GM12878 (cell line): ENCODE data around the gene CLEC3A. TPM values are rescaled to one million over a fixed set of nuclear protein-coding genes. Genes with fewer than 3 reads are reported as not detected.

Source experiments
- ATAC-seq: fragments of 200-7000 bp; cut with Tn5 transposase; 3 replicates; pipeline ENCODE4 v1.9.1; 2020; ENCODE audit warnings: mild to moderate bottlenecking, moderate library complexity
- BruUV-seq: library from RNA; stranded (reverse); fragments of 400-500 nt; replicated peaks from 2 replicates; lab custom pipeline; 2021; lab: Mats Ljungman, UMichigan
- CTCF ChIA-PET: fragments of 300-600 bp; sonication (Branson Sonifier 250); formaldehyde crosslinking; extraction: SDS; loops from one replicate; lab custom pipeline; 2021; ENCODE audit warnings: inconsistent platforms; lab: Yijun Ruan, JAX
- POLR2A ChIA-PET: fragments of 350-600 bp; formaldehyde crosslinking; extraction: SDS; loops from one replicate; lab custom pipeline; 2021; ENCODE audit warnings: inconsistent platforms; lab: Charles Lee
- RAD21 ChIA-PET: fragments of 300-600 bp; sonication (Branson Sonifier 250); formaldehyde crosslinking; loops from one replicate; lab custom pipeline; 2023; ENCODE audit warnings: antibody characterized with exemption; ENCODE audit not compliant: unreplicated experiment; lab: Charles Lee
- SMC1A ChIA-PET: fragments of 300-600 bp; sonication (Branson Sonifier 250); formaldehyde crosslinking; loops from one replicate; lab custom pipeline; 2023; ENCODE audit not compliant: unreplicated experiment, uncharacterized antibody; lab: Charles Lee
- DNase-seq: peaks from one replicate; pipeline ENCODE4 v3.0.0-alpha.2; 2011; ENCODE audit warnings: low read depth, low spot score
- FAIRE-seq: peaks from 3 replicates; lab custom pipeline; 2011; peaks lifted over from hg19 to GRCh38; lab: Jason Lieb, UNC
- H2AFZ ChIP-seq: 2 replicates; pipeline ENCODE4 v1.6.0; 2011; ENCODE audit warnings: low read depth, low read length, control low read depth; ENCODE audit not compliant: control insufficient read depth
- H3K27ac ChIP-seq: 2 replicates; pipeline ENCODE4 v1.5.1; 2011; ENCODE audit warnings: control low read depth; ENCODE audit not compliant: control insufficient read depth, insufficient read depth
- H3K27me3 ChIP-seq, 2 experiments: replicated peaks in 1 of 2; 2 replicates each; pipeline versions ENCODE4 v1.6.0 to v1.6.1; 2011; ENCODE audit warnings: low read length in 1 of 2; ENCODE audit not compliant: control insufficient read depth in 2 of 2, insufficient read depth in 2 of 2
- H3K36me3 ChIP-seq, 2 experiments: 2 replicates each; pipeline ENCODE4 v1.5.1; 2011; ENCODE audit warnings: low read length in 1 of 2; ENCODE audit not compliant: control insufficient read depth in 2 of 2, insufficient read depth in 2 of 2
- H3K4me1 ChIP-seq: 2 replicates; pipeline ENCODE4 v1.6.1; 2011; ENCODE audit warnings: mild to moderate bottlenecking, low read length, moderate library complexity, mixed read lengths; ENCODE audit not compliant: control insufficient read depth, insufficient read depth
- H3K4me2 ChIP-seq: 2 replicates; pipeline ENCODE4 v1.6.0; 2011; ENCODE audit warnings: control low read depth; ENCODE audit not compliant: control insufficient read depth, insufficient read depth
- H3K4me3 ChIP-seq: fragments of 200-600 bp; sonication (generic); 2 replicates; pipeline ENCODE4 v1.5.1; 2016
- H3K79me2 ChIP-seq: 2 replicates; pipeline ENCODE4 v1.6.0; 2011; ENCODE audit warnings: low read length; ENCODE audit not compliant: control insufficient read depth, insufficient read depth
- H3K9ac ChIP-seq: 2 replicates; pipeline ENCODE4 v1.8.0; 2011; ENCODE audit warnings: low read length, control low read depth, mixed read lengths; ENCODE audit not compliant: control insufficient read depth, insufficient read depth
- H3K9me3 ChIP-seq: replicated peaks from 3 replicates; pipeline ENCODE4 v1.5.1; 2011; ENCODE audit warnings: mild to moderate bottlenecking, low read length; ENCODE audit not compliant: control insufficient read depth, insufficient read depth
- H4K20me1 ChIP-seq: 2 replicates; pipeline ENCODE4 v1.6.0; 2011; ENCODE audit not compliant: control insufficient read depth, insufficient read depth
- BMI1 ChIP-seq: fragments of 450-650 bp; IDR thresholded peaks from 2 replicates; pipeline ENCODE4 v1.6.1; 2016; ENCODE audit warnings: mild to moderate bottlenecking, moderate library complexity, borderline replicate concordance
- CHD1 ChIP-seq: IDR thresholded peaks from 2 replicates; pipeline ENCODE4 v1.6.1; 2012; ENCODE audit warnings: low read depth, low read length, improper control_type of control experiment
- CHD4 ChIP-seq: fragments of 200-600 bp; sonication (generic); IDR thresholded peaks from 2 replicates; pipeline ENCODE4 v1.6.1; 2016; ENCODE audit warnings: mild to moderate bottlenecking
- E2F4 ChIP-seq: IDR thresholded peaks from 2 replicates; pipeline ENCODE4 v1.6.1; 2012; ENCODE audit warnings: low read depth, low read length, improper control_type of control experiment
- JUND ChIP-seq: IDR thresholded peaks from 2 replicates; pipeline ENCODE4 v1.6.1; 2012; ENCODE audit warnings: low read depth, mild to moderate bottlenecking, low read length, improper control_type of control experiment, moderate library complexity
- MYB ChIP-seq: fragments of 150-350 bp; IDR thresholded peaks from 2 replicates; pipeline ENCODE4 v1.6.1; 2014; ENCODE audit warnings: mild to moderate bottlenecking, low read depth, low read length, borderline replicate concordance
- NFYB ChIP-seq: IDR thresholded peaks from 2 replicates; pipeline ENCODE4 v1.6.1; 2011; ENCODE audit warnings: low read depth, mild to moderate bottlenecking, low read length, improper control_type of control experiment, moderate library complexity; ENCODE audit not compliant: insufficient read depth
- PAX8 ChIP-seq: fragments of 450-650 bp; IDR thresholded peaks from 2 replicates; pipeline ENCODE4 v1.6.1; 2017; ENCODE audit warnings: mild to moderate bottlenecking, moderate library complexity
- POLR2A ChIP-seq: IDR thresholded peaks from 2 replicates; pipeline ENCODE4 v1.6.1; 2011; ENCODE audit warnings: low read depth, mild to moderate bottlenecking, low read length
- RAD51 ChIP-seq: fragments of 450-650 bp; IDR thresholded peaks from 2 replicates; pipeline ENCODE4 v1.6.1; 2016; ENCODE audit warnings: moderate library complexity, mild to moderate bottlenecking, inconsistent platforms
- RBBP5 ChIP-seq: fragments of 200-600 bp; sonication (generic); conservative IDR thresholded peaks from 2 replicates; pipeline ENCODE4 v1.6.1; 2016
- RELA ChIP-seq: fragments of 450-650 bp; IDR thresholded peaks from 2 replicates; pipeline ENCODE4 v1.8.0; 2014; ENCODE audit warnings: borderline replicate concordance; ENCODE audit not compliant: partially characterized antibody
- SIX5 ChIP-seq: IDR thresholded peaks from 2 replicates; pipeline ENCODE4 v1.6.1; 2011; ENCODE audit warnings: mild to moderate bottlenecking, low read depth, low read length, moderate library complexity; ENCODE audit not compliant: severe bottlenecking
- SMAD5 ChIP-seq: IDR thresholded peaks from 2 replicates; pipeline ENCODE4 v1.6.1; 2016; ENCODE audit warnings: antibody characterized with exemption, low read depth
- SREBF2 ChIP-seq: IDR thresholded peaks from 2 replicates; pipeline ENCODE4 v1.6.1; 2012; ENCODE audit warnings: mild to moderate bottlenecking, low read length
- ZNF274 ChIP-seq: IDR thresholded peaks from one replicate; pipeline ENCODE4 v1.8.0; 2011; ENCODE audit not compliant: insufficient read length, insufficient read depth
- ZNF622 ChIP-seq: fragments of 450-650 bp; IDR thresholded peaks from 2 replicates; pipeline ENCODE4 v1.6.1; 2017; ENCODE audit warnings: mild to moderate bottlenecking, inconsistent platforms
- WGBS: methylation state at CpG from one replicate; pipeline ENCODE4 v1.1.6; 2016; ENCODE audit warnings: low lambda C conversion rate; ENCODE audit not compliant: insufficient replicate concordance, insufficient coverage; ENCODE audit errors: missing lambda C conversion rate; 5-methylcytosine and 5-hydroxymethylcytosine counted together
- in situ Hi-C: fragments of 300-500 bp; cut with MboI; formaldehyde crosslinking; loops from 9 replicates; pipeline ENCODE4 v1.14.3; 2018; ENCODE audit warnings: mixed read lengths
- intact Hi-C: fragments of 100-400 bp; cut with micrococcal nuclease; formaldehyde crosslinking; loops from one replicate; pipeline ENCODE4 v1.14.2; 2022; ENCODE audit not compliant: unreplicated experiment
- polyA plus RNA-seq, 11 experiments: library from polyadenylated mRNA; depleted of rRNA in 4 of 11; unstranded in 6 of 11; stranded (reverse) in 5 of 11; fragments of >200 nt; fragmentation: Nextera tagmentation in 4 of 11; fragmentation: Illumina TruSeq in 1 of 11; extraction: Ambion mirVana in 4 of 11; extraction: Trizol in 1 of 11; gene quantifications; 1 replicate in 1 of 11; 2 replicates in 10 of 11; pipeline versions ENCODE4 v1.2.1 to v1.2.3, GENCODE V29; 2011 to 2016; ENCODE audit warnings: inconsistent platforms in 2 of 11, missing spikeins in 2 of 11, low read depth in 1 of 11
- total RNA-seq, 4 experiments: library from RNA; depleted of rRNA in 3 of 4; stranded (reverse); fragments of >200 nt in 3 of 4; fragmentation: Illumina TruSeq in 1 of 4; extraction: Trizol in 1 of 4; gene quantifications; 2 replicates each; pipeline versions ENCODE4 v1.2.1 to v1.2.3, GENCODE V29; 2013 to 2021
- TF ChIP-seq, protein P1 (sequence below): fragments of 150-350 bp; IDR thresholded peaks from 2 replicates; pipeline ENCODE4 v1.6.1; 2016; ENCODE audit warnings: low read depth, low read length
- TF ChIP-seq, protein P2 (sequence below): fragments of 450-650 bp; IDR thresholded peaks from 2 replicates; pipeline ENCODE4 v1.6.1; 2014; ENCODE audit warnings: mild to moderate bottlenecking
- TF ChIP-seq, protein P3 (sequence below): IDR thresholded peaks from 2 replicates; pipeline ENCODE4 v1.6.1; 2012; ENCODE audit warnings: low read depth, low read length, improper control_type of control experiment

The CLEC3A gene
- total and polyA plus RNA-seq, 10 of the 15 experiments (the other 5 are each of a cell fraction or from before 2014, with no cell fraction given): not detected

DNA sequence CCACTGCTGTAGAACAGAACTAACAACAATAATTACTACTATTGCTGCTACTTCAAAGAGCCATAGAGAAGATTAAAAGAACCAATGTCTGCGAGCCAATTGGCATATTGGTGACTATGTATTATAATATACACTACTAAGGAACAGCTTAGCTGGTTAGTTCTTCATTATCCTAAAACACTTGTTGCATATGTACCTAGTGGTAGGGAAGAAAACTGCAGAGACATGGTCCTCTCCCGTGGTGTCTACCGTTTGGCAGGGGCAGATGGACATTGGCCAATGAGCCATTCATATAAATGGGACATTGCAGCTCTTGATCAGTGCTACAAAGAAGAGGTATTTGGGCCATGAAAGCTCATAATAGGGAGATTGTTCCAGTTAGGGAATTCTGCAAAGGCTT, 46.4 kb upstream of the CLEC3A start (continued):
- TF ChIP-seq, protein P1, sequence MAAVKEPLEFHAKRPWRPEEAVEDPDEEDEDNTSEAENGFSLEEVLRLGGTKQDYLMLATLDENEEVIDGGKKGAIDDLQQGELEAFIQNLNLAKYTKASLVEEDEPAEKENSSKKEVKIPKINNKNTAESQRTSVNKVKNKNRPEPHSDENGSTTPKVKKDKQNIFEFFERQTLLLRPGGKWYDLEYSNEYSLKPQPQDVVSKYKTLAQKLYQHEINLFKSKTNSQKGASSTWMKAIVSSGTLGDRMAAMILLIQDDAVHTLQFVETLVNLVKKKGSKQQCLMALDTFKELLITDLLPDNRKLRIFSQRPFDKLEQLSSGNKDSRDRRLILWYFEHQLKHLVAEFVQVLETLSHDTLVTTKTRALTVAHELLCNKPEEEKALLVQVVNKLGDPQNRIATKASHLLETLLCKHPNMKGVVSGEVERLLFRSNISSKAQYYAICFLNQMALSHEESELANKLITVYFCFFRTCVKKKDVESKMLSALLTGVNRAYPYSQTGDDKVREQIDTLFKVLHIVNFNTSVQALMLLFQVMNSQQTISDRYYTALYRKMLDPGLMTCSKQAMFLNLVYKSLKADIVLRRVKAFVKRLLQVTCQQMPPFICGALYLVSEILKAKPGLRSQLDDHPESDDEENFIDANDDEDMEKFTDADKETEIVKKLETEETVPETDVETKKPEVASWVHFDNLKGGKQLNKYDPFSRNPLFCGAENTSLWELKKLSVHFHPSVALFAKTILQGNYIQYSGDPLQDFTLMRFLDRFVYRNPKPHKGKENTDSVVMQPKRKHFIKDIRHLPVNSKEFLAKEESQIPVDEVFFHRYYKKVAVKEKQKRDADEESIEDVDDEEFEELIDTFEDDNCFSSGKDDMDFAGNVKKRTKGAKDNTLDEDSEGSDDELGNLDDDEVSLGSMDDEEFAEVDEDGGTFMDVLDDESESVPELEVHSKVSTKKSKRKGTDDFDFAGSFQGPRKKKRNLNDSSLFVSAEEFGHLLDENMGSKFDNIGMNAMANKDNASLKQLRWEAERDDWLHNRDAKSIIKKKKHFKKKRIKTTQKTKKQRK: no peak
- no peak for TF ChIP-seq PAX8
- no peak for TF ChIP-seq SMAD5
- no peak for TF ChIP-seq SIX5

GRCh38 chr16:77977339-77977738, 45.0 kb upstream of the CLEC3A start:
- Histone ChIP-seq H3K36me3 (no peaks in the 10 kb centered on the region), H3K4me2 (no peak overlapping the region), H3K9me3 (no peaks in the 10 kb centered on the region), H3K79me2 (no peaks in the 10 kb centered on the region), H3K9ac (no peak overlapping the region), H3K27me3 (no peaks in the 10 kb centered on the region), H3K4me3 (no peak overlapping the region), H2AFZ (no peak overlapping the region), H3K27ac (no peak overlapping the region), H3K4me1 (no peaks in the 10 kb centered on the region), H4K20me1 (no peaks in the 10 kb centered on the region)
- SMC1A ChIA-PET: no interaction called here
- POLR2A ChIA-PET: no interaction called here
- no peak for FAIRE-seq
- BruUV-seq: no TSS peak
- RAD21 ChIA-PET: no interaction called here
- DNase-seq: no peak
- in situ Hi-C loops: no loop called here
- ATAC-seq: no peak
- WGBS: 23% methylated on average over 5 of the region's 5 CpGs
- CTCF ChIA-PET: no interaction called here
- intact Hi-C loops: loop anchor here (10.0 kb wide), 2 partner anchors 373 to 743 kb away; no protein-coding TSS in a partner anchor
- no peak for TF ChIP-seq ZNF274
- TF ChIP-seq, protein P2, sequence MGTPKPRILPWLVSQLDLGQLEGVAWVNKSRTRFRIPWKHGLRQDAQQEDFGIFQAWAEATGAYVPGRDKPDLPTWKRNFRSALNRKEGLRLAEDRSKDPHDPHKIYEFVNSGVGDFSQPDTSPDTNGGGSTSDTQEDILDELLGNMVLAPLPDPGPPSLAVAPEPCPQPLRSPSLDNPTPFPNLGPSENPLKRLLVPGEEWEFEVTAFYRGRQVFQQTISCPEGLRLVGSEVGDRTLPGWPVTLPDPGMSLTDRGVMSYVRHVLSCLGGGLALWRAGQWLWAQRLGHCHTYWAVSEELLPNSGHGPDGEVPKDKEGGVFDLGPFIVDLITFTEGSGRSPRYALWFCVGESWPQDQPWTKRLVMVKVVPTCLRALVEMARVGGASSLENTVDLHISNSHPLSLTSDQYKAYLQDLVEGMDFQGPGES: no peak
- no peak for TF ChIP-seq POLR2A
- no peak for TF ChIP-seq E2F4
- no peak for TF ChIP-seq MYB
- no peak for TF ChIP-seq RBBP5
- no peak for TF ChIP-seq RAD51
- no peak for TF ChIP-seq BMI1
- TF ChIP-seq ZNF622: no peak
- TF ChIP-seq, protein P3, sequence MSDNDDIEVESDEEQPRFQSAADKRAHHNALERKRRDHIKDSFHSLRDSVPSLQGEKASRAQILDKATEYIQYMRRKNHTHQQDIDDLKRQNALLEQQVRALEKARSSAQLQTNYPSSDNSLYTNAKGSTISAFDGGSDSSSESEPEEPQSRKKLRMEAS: no peak
- no peak for TF ChIP-seq SREBF2
- no peak for TF ChIP-seq JUND
- no peak for TF ChIP-seq CHD4
- TF ChIP-seq NFYB: no peak
- TF ChIP-seq CHD1: no peak
- TF ChIP-seq RELA: no peak
